OCI-LY3 (cell line): ENCODE results near the gene SESN1.

Experiments used
- CTCF ChIP-seq: fragments of 200-600, 300-600 bp; sonication (generic); IDR thresholded peaks from 2 replicates; pipeline ENCODE4 v1.5.1; 2014; ENCODE audit warnings: antibody characterized with exemption, low read length, low read depth
- EZH2phosphoT487 ChIP-seq: fragments of 200-600 bp; shearing (Covaris generic); IDR thresholded peaks from 2 replicates; pipeline ENCODE4 v1.6.1; 2018; ENCODE audit warnings: antibody characterized with exemption, mixed run types, low read depth

- TF ChIP-seq CTCF (no peak), EZH2phosphoT487 (no peak)
These were observed 48.5 kb upstream of the SESN1 start for GRCh38 chr6:109143191-109143590.
